HG03060 (cell line): ENCODE data around the gene WNT6.

Experiments used
- ATAC-seq: cut with Tn5 transposase; IDR thresholded peaks from one replicate; pipeline ENCODE4 v1.9.1; 2021; ENCODE audit warnings: low read depth, moderate number of reproducible peaks; ENCODE audit not compliant: unreplicated experiment

Gene WNT6

DNA sequence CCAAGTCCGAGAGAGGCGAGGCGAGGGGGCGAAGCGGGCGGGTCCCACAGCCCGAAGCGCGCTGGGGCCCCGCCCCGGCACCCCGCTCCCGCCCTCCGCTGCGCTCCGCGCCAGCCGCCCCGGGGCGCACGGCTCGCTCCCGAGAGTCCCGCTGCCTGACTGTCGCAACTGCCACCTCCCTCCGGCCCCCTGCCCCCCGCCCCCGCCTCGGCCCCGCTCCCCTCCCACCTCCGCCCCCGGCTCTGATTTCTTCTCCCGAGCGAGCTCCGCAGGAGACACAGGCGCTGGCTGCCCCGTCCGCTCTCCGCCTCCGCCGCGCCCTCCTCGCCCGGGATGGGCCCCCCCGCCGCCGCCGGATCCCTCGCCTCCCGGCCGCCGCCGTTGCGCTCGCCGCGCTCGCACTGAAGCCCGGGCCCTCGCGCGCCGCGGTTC, at the start of gene WNT6:
WNT6 (plus strand) TSS at position 250 of the 432 bp plus-strand sequence. CDS start 233 bp downstream, outside the sequence.
- no peak for ATAC-seq

- no peak for ATAC-seq
Observed at GRCh38 chr2:218810256-218810655, 49.3 kb upstream of the WNT6 start.

DNA sequence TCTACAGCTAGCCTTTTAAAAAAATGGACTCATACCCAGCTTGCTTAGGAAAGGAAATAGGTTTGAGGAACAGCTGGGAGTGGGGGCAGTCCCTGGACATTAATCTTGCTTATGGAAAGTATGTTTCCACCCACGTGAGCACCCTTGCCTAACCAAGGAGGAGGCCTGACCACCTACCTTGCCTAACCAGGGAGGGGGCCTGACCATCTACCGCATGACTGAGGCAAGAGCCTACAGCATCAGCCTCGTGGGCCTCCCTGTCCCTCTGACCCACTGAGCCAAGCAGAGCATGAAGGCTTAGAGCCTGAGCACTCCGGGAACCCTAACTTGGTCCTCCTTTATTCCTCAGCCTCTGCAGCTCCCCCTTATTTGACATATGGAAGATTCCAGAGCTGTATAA, 48.2 kb upstream of the WNT6 start:
- ATAC-seq = no peak

DNA sequence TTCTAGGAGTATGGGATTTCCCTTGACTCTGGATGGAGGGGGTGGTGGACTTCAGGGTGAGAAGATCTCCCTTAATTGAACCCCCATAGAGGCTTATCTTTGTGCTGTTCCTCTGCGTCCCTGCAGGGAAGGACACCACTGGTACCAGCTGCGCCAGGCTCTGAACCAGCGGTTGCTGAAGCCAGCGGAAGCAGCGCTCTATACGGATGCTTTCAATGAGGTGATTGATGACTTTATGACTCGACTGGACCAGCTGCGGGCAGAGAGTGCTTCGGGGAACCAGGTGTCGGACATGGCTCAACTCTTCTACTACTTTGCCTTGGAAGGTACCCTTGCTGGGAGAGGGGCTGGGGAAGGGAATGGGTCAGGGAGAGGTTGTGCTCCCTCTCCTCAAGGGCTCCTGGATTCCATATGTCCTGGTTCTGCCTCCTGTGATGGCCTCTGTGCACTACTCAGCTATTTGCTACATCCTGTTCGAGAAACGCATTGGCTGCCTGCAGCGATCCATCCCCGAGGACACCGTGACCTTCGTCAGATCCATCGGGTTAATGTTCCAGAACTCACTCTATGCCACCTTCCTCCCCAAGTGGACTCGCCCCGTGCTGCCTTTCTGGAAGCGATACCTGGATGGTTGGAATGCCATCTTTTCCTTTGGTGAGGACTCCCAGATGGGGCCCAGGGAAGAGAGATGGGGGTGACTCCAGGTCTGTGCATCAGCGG, 47.3 kb upstream of the WNT6 start:
- no peak for ATAC-seq

DNA sequence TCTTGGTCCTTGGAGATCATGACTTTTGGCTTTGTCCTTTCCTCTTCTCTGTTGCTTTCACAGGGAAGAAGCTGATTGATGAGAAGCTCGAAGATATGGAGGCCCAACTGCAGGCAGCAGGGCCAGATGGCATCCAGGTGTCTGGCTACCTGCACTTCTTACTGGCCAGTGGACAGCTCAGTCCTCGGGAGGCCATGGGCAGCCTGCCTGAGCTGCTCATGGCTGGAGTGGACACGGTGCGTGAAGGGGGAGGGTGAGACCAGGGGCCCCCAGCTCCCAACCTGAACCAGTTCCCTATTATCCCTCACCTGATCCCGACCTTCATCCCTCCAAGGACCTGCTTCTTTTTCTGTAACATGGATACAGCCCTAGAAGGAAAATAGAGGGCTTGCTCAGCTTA, 46.7 kb upstream of the WNT6 start:
- ATAC-seq = no peak

DNA sequence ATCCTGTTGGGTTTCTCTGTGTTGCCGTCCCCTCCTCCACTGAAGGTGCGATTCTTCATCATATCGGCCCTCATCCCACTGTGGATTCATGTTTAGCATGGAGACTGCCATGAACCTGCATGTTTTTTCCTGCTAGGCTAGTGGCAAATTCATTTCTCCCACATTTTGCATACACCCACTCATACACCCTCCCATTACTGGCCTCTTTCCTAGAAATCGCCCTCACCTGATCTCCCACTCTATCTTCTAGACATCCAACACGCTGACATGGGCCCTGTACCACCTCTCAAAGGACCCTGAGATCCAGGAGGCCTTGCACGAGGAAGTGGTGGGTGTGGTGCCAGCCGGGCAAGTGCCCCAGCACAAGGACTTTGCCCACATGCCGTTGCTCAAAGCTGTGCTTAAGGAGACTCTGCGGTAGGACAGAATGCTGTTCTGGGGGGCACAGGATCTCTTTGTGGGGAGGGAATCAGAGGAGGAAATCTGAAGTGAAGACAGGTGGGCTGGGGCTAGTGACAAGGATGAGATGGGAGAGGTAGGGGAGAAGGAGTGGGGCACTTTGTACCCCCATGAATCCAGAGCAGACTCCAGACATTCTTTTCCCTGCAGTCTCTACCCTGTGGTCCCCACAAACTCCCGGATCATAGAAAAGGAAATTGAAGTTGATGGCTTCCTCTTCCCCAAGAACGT, 45.7 kb upstream of the WNT6 start:
- ATAC-seq = no peak

- ATAC-seq = no peak
Observed at GRCh38 chr2:218814540-218815243, 44.9 kb upstream of the WNT6 start.

DNA sequence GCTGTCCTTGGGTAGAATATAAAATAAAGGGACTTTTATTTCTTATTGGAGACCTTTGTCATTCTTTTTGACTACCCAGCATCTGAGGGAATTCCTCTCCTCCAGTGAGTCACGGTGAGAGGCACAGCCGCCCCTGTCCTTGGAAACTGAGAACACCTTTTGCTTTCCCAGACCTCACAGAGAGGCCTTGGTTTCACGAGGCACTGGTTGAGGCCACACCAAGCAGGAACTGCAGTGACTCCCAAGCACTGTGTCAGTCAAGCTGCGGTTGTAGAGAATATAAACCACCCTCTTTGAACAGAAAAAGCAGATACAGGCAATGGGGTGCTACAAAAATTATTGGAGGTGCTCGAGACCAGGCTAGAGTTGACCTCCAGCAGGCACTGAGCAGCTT, 44.4 kb upstream of the WNT6 start:
- no peak for ATAC-seq

GRCh38 chr2:218815649-218816048, 44.0 kb upstream of the WNT6 start:
- no peak for ATAC-seq

DNA sequence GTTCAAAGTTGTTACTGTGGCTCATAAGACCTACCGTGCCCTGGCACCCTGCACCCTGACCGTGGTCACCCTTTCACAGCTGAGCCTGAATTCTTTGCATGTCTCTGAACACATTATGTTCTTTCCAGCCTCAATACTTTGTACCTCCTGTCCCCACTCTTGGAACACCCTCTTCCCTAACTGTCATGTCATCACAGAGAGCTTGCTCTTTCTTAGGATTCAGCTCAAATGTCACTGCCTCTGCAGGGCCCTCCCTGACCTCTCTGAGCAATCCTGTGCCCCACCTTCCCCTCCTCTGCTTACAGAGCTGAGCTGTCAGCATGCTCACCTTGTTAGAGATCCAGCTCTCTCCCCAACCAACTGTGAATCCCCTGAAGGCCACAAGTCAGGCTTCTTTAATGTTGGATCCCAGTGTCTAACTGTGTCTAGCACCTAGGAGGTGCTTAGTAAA, 43.0 kb upstream of the WNT6 start:
- no peak for ATAC-seq

DNA sequence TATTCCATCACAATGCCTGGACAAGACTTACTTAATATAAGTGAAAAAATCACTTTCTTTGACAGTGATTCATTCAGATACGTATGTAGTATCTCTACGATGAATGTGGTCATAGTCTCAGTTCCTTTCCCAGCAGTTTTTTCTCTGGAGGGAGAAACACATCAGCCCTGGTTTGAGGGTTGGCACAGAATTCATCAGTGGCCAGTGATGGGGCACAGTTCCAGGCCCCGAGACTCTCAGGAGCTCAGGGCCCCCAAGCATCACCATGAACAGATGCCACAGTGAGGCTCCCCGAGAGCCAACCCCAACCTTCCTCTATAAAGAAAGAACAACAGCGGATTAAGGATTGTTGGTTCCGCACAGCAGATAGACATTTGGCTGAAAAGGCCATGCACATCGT, 40.5 kb upstream of the WNT6 start:
- no peak for ATAC-seq

DNA sequence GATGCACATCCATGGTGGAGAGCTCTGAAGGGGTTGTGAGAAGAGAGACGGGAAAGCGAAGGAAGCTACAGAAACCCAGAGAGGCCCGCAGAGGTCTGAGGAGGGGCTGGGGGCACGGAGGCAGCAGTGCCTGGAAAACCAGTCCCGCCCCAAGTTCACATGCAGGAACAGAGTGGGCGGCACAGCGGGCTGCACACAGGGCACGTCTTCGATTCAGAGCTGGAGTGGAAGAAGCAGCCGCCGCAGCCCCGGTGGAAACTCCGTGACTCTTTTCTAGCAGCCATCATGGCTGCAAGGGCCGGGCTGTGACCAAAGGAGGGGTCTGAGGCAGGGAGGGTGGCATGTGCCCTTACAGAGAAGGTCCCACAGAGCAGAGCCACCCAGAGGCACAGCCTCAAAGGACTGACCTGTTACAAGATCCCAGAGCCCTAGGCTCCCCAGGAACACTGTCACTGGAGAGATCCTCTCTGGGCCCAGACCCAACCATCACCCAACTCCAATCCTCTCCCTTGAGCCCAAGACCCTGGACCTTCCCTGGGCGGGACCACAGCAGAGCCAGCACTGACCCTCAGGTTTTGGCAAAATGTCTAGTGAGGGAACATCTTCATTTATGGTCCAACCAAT, 38.7 kb upstream of the WNT6 start:
- no peak for ATAC-seq

DNA sequence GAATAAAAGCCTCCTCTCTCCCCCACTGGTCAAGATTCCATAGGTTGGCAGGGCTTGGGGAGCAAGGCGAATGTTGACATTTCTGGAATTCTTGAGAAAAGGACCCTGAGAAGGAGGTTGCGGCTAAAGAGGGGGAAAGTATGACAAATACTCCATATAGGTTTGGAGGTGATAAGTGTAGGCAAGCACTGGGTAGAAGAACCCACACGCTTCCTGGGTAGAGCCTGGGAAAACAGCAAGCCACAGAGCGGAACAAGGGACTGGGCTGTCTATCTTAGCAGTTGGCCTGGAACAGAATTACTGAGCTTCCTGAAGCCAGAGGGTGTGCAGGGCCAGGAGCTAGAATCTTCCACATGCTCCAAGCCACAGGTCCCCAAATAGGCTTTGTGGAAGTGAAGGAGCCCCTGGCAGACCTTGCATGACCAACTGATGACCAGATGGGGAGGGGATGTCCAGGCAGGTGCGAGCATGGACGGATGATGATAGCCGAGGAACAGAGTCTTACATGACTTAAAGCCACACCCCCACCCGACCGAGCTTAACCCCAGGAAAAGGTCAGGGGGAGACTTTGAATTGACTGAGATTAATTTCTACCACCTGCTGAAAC, 37.9 kb upstream of the WNT6 start:
- no peak for ATAC-seq

GRCh38 chr2:218822622-218823021, 37.0 kb upstream of the WNT6 start:
- ATAC-seq = no peak

GRCh38 chr2:218823196-218823855, 36.3 kb upstream of the WNT6 start:
- ATAC-seq = no peak

DNA sequence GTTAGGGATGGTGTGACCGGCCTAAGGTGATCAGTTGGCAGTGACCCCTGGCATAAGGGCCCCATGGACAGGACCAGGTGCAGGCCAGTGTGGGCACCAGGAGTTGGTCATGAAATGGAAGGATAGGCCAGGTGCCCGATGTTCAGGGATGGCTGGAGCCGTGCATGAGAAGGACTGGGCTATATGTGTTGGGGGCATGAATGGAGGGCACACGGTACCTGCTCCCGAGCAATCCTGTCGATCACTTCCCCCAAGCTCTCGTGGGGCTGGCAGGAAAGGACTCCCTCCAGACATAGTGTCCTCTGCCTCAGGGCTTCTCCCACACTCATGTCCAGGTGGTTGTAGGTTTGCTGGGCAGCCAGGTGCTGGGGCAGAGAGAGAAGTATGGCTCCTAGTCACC, 35.6 kb upstream of the WNT6 start:
- no peak for ATAC-seq

DNA sequence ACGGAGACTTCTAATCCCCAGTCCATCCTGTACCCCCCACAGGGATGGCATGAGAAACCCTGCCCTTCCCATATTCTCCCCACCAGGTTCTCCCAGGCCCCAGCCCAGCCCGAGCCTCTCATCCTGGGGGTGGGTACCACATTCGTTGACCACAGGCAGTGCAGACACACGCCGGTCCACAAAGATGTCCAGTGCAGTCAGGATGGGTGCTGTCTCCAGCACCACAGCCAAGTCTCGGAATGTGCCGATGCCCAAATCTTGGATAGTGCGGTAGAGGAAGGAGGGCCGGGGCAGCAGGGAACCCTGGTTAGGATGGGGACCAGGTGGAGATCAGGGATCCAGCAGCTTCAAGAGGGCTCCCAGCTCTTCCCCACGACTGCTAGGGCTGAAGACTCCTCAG, 32.8 kb upstream of the WNT6 start:
- no peak for ATAC-seq

DNA sequence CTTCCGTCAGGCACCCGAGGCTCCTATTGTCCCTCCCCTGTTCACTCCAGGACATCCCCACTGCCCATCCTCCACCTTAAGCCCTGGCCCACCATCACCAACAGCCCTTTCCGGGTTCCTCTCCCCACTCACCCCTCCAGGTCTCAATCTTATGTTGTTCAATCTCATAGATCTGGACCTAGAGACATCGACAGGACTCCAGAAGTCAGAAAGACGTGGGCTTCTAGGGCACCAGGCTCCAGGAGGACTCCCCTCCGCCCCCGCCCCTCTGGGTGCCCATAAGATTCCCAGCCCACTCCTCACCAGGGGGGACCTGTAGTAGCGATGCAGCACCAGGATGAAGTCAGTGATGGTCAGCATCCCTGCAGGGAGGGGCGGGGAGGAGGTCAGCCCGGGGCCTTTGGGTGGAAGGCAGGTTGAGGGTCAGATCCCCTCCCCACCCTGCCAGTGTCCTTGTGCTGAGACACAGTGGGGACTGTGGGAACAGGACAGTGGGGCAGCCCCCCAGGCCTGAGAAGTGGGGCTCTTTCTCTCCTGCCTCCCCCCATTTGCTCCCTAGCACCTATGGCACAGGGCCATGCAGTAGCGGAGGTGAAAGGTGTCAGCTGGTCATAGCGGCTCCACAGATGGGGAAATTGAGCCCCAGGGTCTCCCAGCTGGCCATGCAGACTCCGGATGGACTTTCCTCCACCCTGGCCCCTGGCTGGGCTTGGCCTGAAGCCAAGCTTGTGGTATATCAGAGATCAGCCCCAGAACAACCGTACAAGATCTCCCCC, 31.7 kb upstream of the WNT6 start:
- ATAC-seq = no peak

GRCh38 chr2:218828477-218828778, 31.2 kb upstream of the WNT6 start:
- ATAC-seq = no peak
